A549 (cell line): Measurements from ENCODE around the gene TNS1. TPM values are rescaled to one million over a fixed set of nuclear protein-coding genes. Genes with fewer than 3 reads are reported as not detected.

Source experiments
- ATAC-seq, 2 experiments: fragments of 200-7000 bp in 1 of 2; fragments of >200 bp in 1 of 2; cut with Nextera tagmentation in 1 of 2; cut with Tn5 transposase in 1 of 2; 3 replicates each; pipeline versions ENCODE4 v1.8.0 to v1.9.1; 2018 to 2020; ENCODE audit warnings: mild to moderate bottlenecking in 1 of 2, moderate library complexity in 1 of 2
- CTCF ChIA-PET: fragments of 300-600 bp; sonication (Branson Sonifier 250); formaldehyde crosslinking; extraction: SDS; loops from one replicate; lab custom pipeline; 2021; ENCODE audit warnings: antibody characterized with exemption, inconsistent platforms; lab: Yijun Ruan, JAX
- POLR2A ChIA-PET: fragments of 350-600 bp; formaldehyde crosslinking; extraction: SDS; loops from one replicate; lab custom pipeline; 2021; ENCODE audit warnings: antibody characterized with exemption, inconsistent platforms; lab: Yijun Ruan, JAX
- DNase-seq, 2 experiments: peaks; one replicate each; pipeline versions ENCODE4 v3.0.0 to v3.0.0-alpha.2; 2011 to 2016; ENCODE audit warnings: low read depth in 1 of 2, low spot score in 1 of 2
- FAIRE-seq: peaks from 2 replicates; lab custom pipeline; 2011; peaks lifted over from hg19 to GRCh38; lab: Jason Lieb, UNC
- H3K27ac ChIP-seq, 2 experiments: fragments of >200 bp; sonication (Bioruptor Twin); formaldehyde crosslinking; 3 replicates each; pipeline ENCODE4 v1.5.1; 2016 to 2017
- H3K4me1 ChIP-seq: fragments of >200 bp; sonication (Bioruptor Twin); formaldehyde crosslinking; 3 replicates; pipeline ENCODE4 v1.6.1; 2016
- H3K4me2 ChIP-seq: fragments of >200 bp; sonication (Bioruptor Twin); formaldehyde crosslinking; 3 replicates; pipeline ENCODE4 v1.6.1; 2016
- H3K4me3 ChIP-seq: fragments of >200 bp; sonication (Bioruptor Twin); formaldehyde crosslinking; 3 replicates; pipeline ENCODE4 v1.5.1; 2016
- H3K9me3 ChIP-seq: fragments of >200 bp; sonication (Bioruptor Twin); formaldehyde crosslinking; 3 replicates; pipeline ENCODE4 v1.6.1; 2016
- BHLHE40 ChIP-seq: IDR thresholded peaks from 2 replicates; pipeline ENCODE4 v1.6.1; 2012; ENCODE audit warnings: low read depth, low read length, inconsistent platforms
- CBX2 ChIP-seq: fragments of 200-600 bp; sonication (generic); IDR thresholded peaks from 2 replicates; pipeline ENCODE4 v1.6.1; 2016; ENCODE audit warnings: low read depth, mild to moderate bottlenecking, borderline replicate concordance
- FOSL2 ChIP-seq, 2 experiments: fragments of 450-650 bp in 1 of 2; fragments of >200 bp in 1 of 2; sonication (Bioruptor Twin) in 1 of 2; formaldehyde crosslinking; IDR thresholded peaks; 2 replicates each; pipeline versions ENCODE4 v1.5.0 to v1.6.1; 2016 to 2020; ENCODE audit warnings: mild to moderate bottlenecking in 1 of 2, moderate library complexity in 1 of 2
- GATA3 ChIP-seq: IDR thresholded peaks from 2 replicates; pipeline ENCODE4 v1.6.1; 2012; ENCODE audit warnings: borderline replicate concordance
- HEYL ChIP-seq: fragments of 250-450 bp; sonication (Bioruptor Pico); IDR thresholded peaks from 2 replicates; pipeline ENCODE4 v1.8.0; 2021; ENCODE audit warnings: mild to moderate bottlenecking, moderate library complexity
- HOXB13 ChIP-seq: fragments of 250-450 bp; sonication (Bioruptor Pico); IDR thresholded peaks from 2 replicates; pipeline ENCODE4 v1.5.0; 2020; ENCODE audit warnings: low read depth, mild to moderate bottlenecking, moderate library complexity
- JUNB ChIP-seq: fragments of >200 bp; sonication (Bioruptor Twin); formaldehyde crosslinking; IDR thresholded peaks from 2 replicates; pipeline ENCODE4 v1.6.1; 2016
- KDM1A ChIP-seq: fragments of 200-600 bp; sonication (generic); IDR thresholded peaks from 2 replicates; pipeline ENCODE4 v1.6.1; 2016; ENCODE audit warnings: low read depth, mild to moderate bottlenecking
- KDM5A ChIP-seq: fragments of 200-600 bp; sonication (generic); IDR thresholded peaks from 2 replicates; pipeline ENCODE4 v1.6.1; 2016; ENCODE audit warnings: antibody characterized with exemption, mild to moderate bottlenecking
- NPAS2 ChIP-seq: fragments of 250-450 bp; sonication (Bioruptor Pico); IDR thresholded peaks from 2 replicates; pipeline ENCODE4 v1.8.0; 2022; ENCODE audit warnings: mild to moderate bottlenecking, moderate library complexity, borderline replicate concordance
- POLR2A ChIP-seq: IDR thresholded peaks from 2 replicates; pipeline ENCODE4 v1.6.1; 2012; ENCODE audit warnings: mild to moderate bottlenecking, low read length
- POLR2AphosphoS2 ChIP-seq: conservative IDR thresholded peaks from 2 replicates; pipeline ENCODE4 v1.6.1; 2012; ENCODE audit warnings: low read length, improper control_type of control experiment, inconsistent platforms
- RARB ChIP-seq: fragments of 250-450 bp; sonication (Bioruptor Pico); IDR thresholded peaks from 2 replicates; pipeline ENCODE4 v1.8.0; 2021; ENCODE audit warnings: mild to moderate bottlenecking, moderate library complexity
- RCOR1 ChIP-seq: fragments of 150-350 bp; IDR thresholded peaks from 2 replicates; pipeline ENCODE4 v1.6.1; 2014; ENCODE audit warnings: antibody characterized with exemption, low read length, low read depth
- REST ChIP-seq: fragments of 200-600 bp; sonication (generic); IDR thresholded peaks from 2 replicates; pipeline ENCODE4 v1.6.1; 2016; ENCODE audit warnings: antibody characterized with exemption, mild to moderate bottlenecking, moderate library complexity
- RFX5 ChIP-seq: fragments of 450-650 bp; IDR thresholded peaks from 2 replicates; pipeline ENCODE4 v1.7.1; 2014; ENCODE audit warnings: antibody characterized with exemption, mild to moderate bottlenecking, moderate library complexity
- TP53 ChIP-seq: fragments of 250-450 bp; sonication (Bioruptor Pico); IDR thresholded peaks from 2 replicates; pipeline ENCODE4 v1.5.0; 2021; ENCODE audit warnings: mild to moderate bottlenecking, moderate library complexity
- ZC3H11A ChIP-seq: fragments of 450-650 bp; IDR thresholded peaks from 2 replicates; pipeline ENCODE4 v1.6.1; 2014; ENCODE audit warnings: antibody characterized with exemption, mild to moderate bottlenecking
- ZSCAN20 ChIP-seq: fragments of 250-450 bp; sonication (Bioruptor Pico); IDR thresholded peaks from 2 replicates; pipeline ENCODE4 v1.8.0; 2022; ENCODE audit warnings: mild to moderate bottlenecking, moderate library complexity
- WGBS: methylation state at CpG from one replicate; pipeline ENCODE4 v1.1.6; 2017; ENCODE audit errors: missing lambda C conversion rate; 5-methylcytosine and 5-hydroxymethylcytosine counted together
- polyA plus RNA-seq, 4 experiments: library from polyadenylated mRNA; depleted of rRNA in 3 of 4; stranded (reverse); fragments of >200 nt; fragmentation: RNase III in 1 of 4; extraction: RNeasy Plus Mini Kit Qiagen cat#74134 plus additional on column Dnase treatment in 1 of 4; gene quantifications; 2 replicates in 3 of 4; 3 replicates in 1 of 4; pipeline ENCODE4 v1.2.3, GENCODE V29; 2011 to 2017
- TF ChIP-seq, protein P1 (sequence below): fragments of >200 bp; sonication (Bioruptor Twin); formaldehyde crosslinking; IDR thresholded peaks from 2 replicates; pipeline ENCODE4 v1.6.1; 2016
- TF ChIP-seq, protein P2 (sequence below): IDR thresholded peaks from 2 replicates; pipeline ENCODE4 v1.6.1; 2012

Gene TNS1
- polyA plus RNA-seq, 2 of the 4 experiments (the other 2 are of a cell fraction) = 4.9 to 10.6 TPM

- TF ChIP-seq GATA3 = 0 out of 2 replicates have a peak, but pooled peaks have one; percentile 34
- TF ChIP-seq, all 56 proteins: peak for 11
Observed at GRCh38 chr2:217934321-217935131, 68.3 kb downstream of the TNS1 start (continued).

DNA sequence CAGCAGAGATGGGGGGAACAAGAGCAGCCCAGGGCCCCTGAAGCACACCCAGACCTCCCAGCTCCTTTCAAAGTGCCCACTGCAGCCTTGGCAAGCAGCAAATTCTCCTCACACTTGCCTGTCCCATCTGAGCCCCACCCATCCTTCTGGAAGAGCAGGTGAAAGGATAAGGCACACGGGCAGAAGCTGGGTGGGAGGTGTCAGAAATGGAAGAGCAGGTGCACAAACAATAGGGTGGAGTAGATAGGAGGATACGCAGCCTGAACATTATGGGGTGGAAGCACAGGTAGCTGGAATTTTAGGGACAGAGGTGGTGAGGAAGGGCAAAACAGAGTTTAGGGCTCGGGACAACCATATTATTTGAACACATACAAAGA lies 69.2 kb downstream of the TNS1 start:
- TF ChIP-seq ZC3H11A (no peak), JUNB (no peak), REST (no peak), CBX2 (no peak), RCOR1 (no peak), ZSCAN20 (no peak), TP53 (no peak), FOSL2 (IDR thresholded peaks at IDR 0.05) (no peak), FOSL2 (CRISPR knock-in tag; IDR thresholded peaks at IDR 0.05) (no peak), HEYL (no peak), KDM5A (no peak), HOXB13 (no peak), KDM1A (no peak), NPAS2 (CRISPR knock-in tag) (no peak), RARB (CRISPR knock-in tag) (no peak), RFX5 (no peak), POLR2AphosphoS2 (no peak), BHLHE40 (no peak), POLR2A (no peak)
- TF ChIP-seq, protein P1, sequence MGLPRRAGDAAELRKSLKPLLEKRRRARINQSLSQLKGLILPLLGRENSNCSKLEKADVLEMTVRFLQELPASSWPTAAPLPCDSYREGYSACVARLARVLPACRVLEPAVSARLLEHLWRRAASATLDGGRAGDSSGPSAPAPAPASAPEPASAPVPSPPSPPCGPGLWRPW = no peak
- TF ChIP-seq, protein P2, sequence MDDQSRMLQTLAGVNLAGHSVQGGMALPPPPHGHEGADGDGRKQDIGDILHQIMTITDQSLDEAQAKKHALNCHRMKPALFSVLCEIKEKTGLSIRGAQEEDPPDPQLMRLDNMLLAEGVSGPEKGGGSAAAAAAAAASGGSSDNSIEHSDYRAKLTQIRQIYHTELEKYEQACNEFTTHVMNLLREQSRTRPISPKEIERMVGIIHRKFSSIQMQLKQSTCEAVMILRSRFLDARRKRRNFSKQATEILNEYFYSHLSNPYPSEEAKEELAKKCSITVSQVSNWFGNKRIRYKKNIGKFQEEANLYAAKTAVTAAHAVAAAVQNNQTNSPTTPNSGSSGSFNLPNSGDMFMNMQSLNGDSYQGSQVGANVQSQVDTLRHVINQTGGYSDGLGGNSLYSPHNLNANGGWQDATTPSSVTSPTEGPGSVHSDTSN = no peak
- no peak for FAIRE-seq
- Histone ChIP-seq H3K4me2 (peak overlapping the region; percentile 74), H3K27ac (peak overlapping the region; percentile 72 to 88), H3K4me3 (no peak overlapping the region), H3K4me1 (peaks cover 87% of the 10 kb centered on the region), H3K9me3 (no peaks in the 10 kb centered on the region)
- 75% methylated on average over 3 of the region's 3 CpGs for WGBS
- POLR2A ChIA-PET = interaction anchor here (1.1 kb wide), 1 partner anchor 10 kb away, joined by 7 read pairs; no protein-coding TSS in a partner anchor
- CTCF ChIA-PET = interaction anchor here (0.5 to 4.2 kb wide), 16 partner anchors 10 to 144 kb away, joined by 3 to 23 read pairs (median 5); no protein-coding TSS in a partner anchor
- ATAC-seq = no peak
- no peak for DNase-seq
